ENCODE results near the gene NOTUM. TPM values are rescaled to one million over a fixed set of nuclear protein-coding genes. Genes with fewer than 3 reads are reported as not detected.

NOTUM gene
- not detected in 2 replicates for total RNA-seq

GRCh38 chr17:81961087-81961511, at the start of gene NOTUM:
NOTUM (minus strand) TSS chr17:81961187; CDS start chr17:81960909, 278 bp downstream.

GRCh38 chr17:81977211-81977808, 16.3 kb upstream of the NOTUM start, which contains the start of gene ASPSCR1:
ASPSCR1 (plus strand) TSS chr17:81977629; CDS start chr17:81977647, 18 bp downstream.

GRCh38 chr17:81947189-81947588, 13.8 kb downstream of the NOTUM start, which contains the start of gene MYADML2:
MYADML2 (minus strand) TSS chr17:81947233; CDS start chr17:81941741, 5,492 bp downstream.

GRCh38 chr17:81927653-81928543, 33.1 kb downstream of the NOTUM start, which contains the start of gene MAFG:
MAFG (minus strand) TSS chr17:81927735; CDS start chr17:81923185, 4,550 bp downstream.

GRCh38 chr17:81917565-81918332, 43.2 kb downstream of the NOTUM start, which contains the start of gene SIRT7:
SIRT7 (minus strand) TSS chr17:81918176; CDS start chr17:81918131, 45 bp downstream.

GRCh38 chr17:81911277-81911961, 49.6 kb downstream of the NOTUM start, which contains the start of gene PCYT2:
PCYT2 (minus strand) TSS chr17:81911399; CDS start chr17:81911355, 44 bp downstream.

Other genes with a start within 250 kb of the NOTUM start
- gene SLC25A10, start 248.9 kb downstream of the NOTUM start, total RNA-seq: 27.1 and 32.0 TPM in 2 replicates
- not detected in 2 replicates for gene GCGR, start 157.0 kb downstream of the NOTUM start, total RNA-seq
- gene MCRIP1, start 127.9 kb downstream of the NOTUM start, total RNA-seq: 88.9 and 104 TPM in 2 replicates
- not detected in 2 replicates for gene PPP1R27, start 126.1 kb downstream of the NOTUM start, total RNA-seq
- gene P4HB, start 100.7 kb downstream of the NOTUM start, total RNA-seq: 1,689 and 1,862 TPM in 2 replicates
- 405 and 442 TPM in 2 replicates for gene ARHGDIA, start 89.8 kb downstream of the NOTUM start, total RNA-seq
- gene ALYREF, start 69.6 kb downstream of the NOTUM start, total RNA-seq: 270 and 274 TPM in 2 replicates
- 259 and 262 TPM in 2 replicates for gene ANAPC11, start 69.5 kb downstream of the NOTUM start, total RNA-seq
- 0.54 and 1.3 TPM in 2 replicates for gene NPB, start 58.9 kb downstream of the NOTUM start, total RNA-seq
- 51.8 and 57.0 TPM in 2 replicates for gene PCYT2, start 49.8 kb downstream of the NOTUM start, total RNA-seq
- 15.3 and 18.3 TPM in 2 replicates for gene SIRT7, start 43.0 kb downstream of the NOTUM start, total RNA-seq
- 22.3 and 23.3 TPM in 2 replicates for gene MAFG, start 33.5 kb downstream of the NOTUM start, total RNA-seq
- 52.5 and 73.9 TPM in 2 replicates for gene PYCR1, start 23.9 kb downstream of the NOTUM start, total RNA-seq
- not detected in 2 replicates for gene MYADML2, start 14.0 kb downstream of the NOTUM start, total RNA-seq
- 20.9 and 21.3 TPM in 2 replicates for gene ASPSCR1, start 16.4 kb upstream of the NOTUM start, total RNA-seq
- 130 TPM in 2 replicates for gene CENPX, start 61.7 kb upstream of the NOTUM start, total RNA-seq
- gene LRRC45, start 62.1 kb upstream of the NOTUM start, total RNA-seq: 25.1 and 29.3 TPM in 2 replicates
- gene RAC3, start 70.5 kb upstream of the NOTUM start, total RNA-seq: 15.5 and 16.5 TPM in 2 replicates
- gene DCXR, start 76.5 kb upstream of the NOTUM start, total RNA-seq: 114 and 147 TPM in 2 replicates
- gene RFNG, start 90.6 kb upstream of the NOTUM start, total RNA-seq: 28.5 and 30.8 TPM in 2 replicates
- gene GPS1, start 90.7 kb upstream of the NOTUM start, total RNA-seq: 116 and 127 TPM in 2 replicates
- gene DUS1L, start 104.6 kb upstream of the NOTUM start, total RNA-seq: 81.1 and 101 TPM in 2 replicates
- gene FASN, start 137.0 kb upstream of the NOTUM start, total RNA-seq: 169 and 174 TPM in 2 replicates

All from mammary microvascular endothelial cell (primary cell).